Left renal cortex interstitium (tissue), 4 donors: ENCODE data around the gene TCHHL1. TPM values are rescaled to one million over a fixed set of nuclear protein-coding genes. Genes with fewer than 3 reads are reported as not detected.
"Not testable (repeated sequence)": the region's sequence is repeated elsewhere in the genome, so short reads cannot be mapped to it uniquely, and the experiment has no call there.

Experiments used
- DNase-seq, 4 donors: peaks; one replicate each; pipeline ENCODE4 v3.0.0-alpha.2; 2013; ENCODE audit warnings: low read depth in 4 of 4, low spot score in 2 of 4, missing footprints in 1 of 4
- polyA plus RNA-seq, 4 donors: library from polyadenylated mRNA; unstranded; fragments of 120-200 nt; gene quantifications; one replicate each; pipeline ENCODE4 v1.2.1, GENCODE V29; 2013; ENCODE audit not compliant: insufficient read length in 4 of 4

The TCHHL1 gene
- polyA plus RNA-seq, 4 donors: not detected

GRCh38 chr1:152096931-152097330, 8.1 kb upstream of the TCHHL1 start:
- no peak for DNase-seq

- DNase-seq: no peak
Measured at GRCh38 chr1:152086760-152087159, 2.1 kb downstream of the TCHHL1 start.

- DNase-seq: no peak
Measured at GRCh38 chr1:152084853-152085252, 4.0 kb downstream of the TCHHL1 start.

- not testable (repeated sequence) for DNase-seq
Measured at GRCh38 chr1:152081026-152081425, 7.8 kb downstream of the TCHHL1 start.

GRCh38 chr1:152080494-152080893, 8.4 kb downstream of the TCHHL1 start:
- DNase-seq: not testable (repeated sequence)

GRCh38 chr1:152078831-152079441, 9.9 kb downstream of the TCHHL1 start:
- DNase-seq: no peak

- no peak for DNase-seq
Measured at GRCh38 chr1:152072311-152072710, 16.6 kb downstream of the TCHHL1 start.

GRCh38 chr1:152071123-152071522, 17.7 kb downstream of the TCHHL1 start:
- DNase-seq: no peak

GRCh38 chr1:152067929-152068328, 20.9 kb downstream of the TCHHL1 start:
- no peak for DNase-seq

GRCh38 chr1:152067150-152067549, 21.7 kb downstream of the TCHHL1 start:
- DNase-seq: no peak

- DNase-seq: no peak
Measured at GRCh38 chr1:152061952-152062351, 26.9 kb downstream of the TCHHL1 start.

- DNase-seq: no peak
Measured at GRCh38 chr1:152053375-152053774, 35.5 kb downstream of the TCHHL1 start.

- DNase-seq: peak in 3 of 4 donors; percentile 34 to 70 (median 66)
Measured at GRCh38 chr1:152052606-152053005, 36.3 kb downstream of the TCHHL1 start.

- DNase-seq: no peak
Measured at GRCh38 chr1:152050886-152051675, 37.8 kb downstream of the TCHHL1 start.

- DNase-seq: no peak
Measured at GRCh38 chr1:152049291-152050083, 39.4 kb downstream of the TCHHL1 start.

GRCh38 chr1:152048416-152049009, 40.4 kb downstream of the TCHHL1 start:
- peak in 2 of 4 donors; percentile 41 to 60 for DNase-seq

- peak in 3 of 4 donors; percentile 56 to 74 (median 70) for DNase-seq
Measured at GRCh38 chr1:152047730-152048415, 41.0 kb downstream of the TCHHL1 start.

GRCh38 chr1:152047413-152047729, 41.5 kb downstream of the TCHHL1 start:
- no peak for DNase-seq

GRCh38 chr1:152044386-152044785, 44.5 kb downstream of the TCHHL1 start:
- no peak for DNase-seq

- DNase-seq: no peak
Measured at GRCh38 chr1:152043870-152044269, 45.0 kb downstream of the TCHHL1 start.
